GM19351 (cell line): Measurements from ENCODE around the gene PPP1R12B.
"Not testable (repeated sequence)": the region's sequence is repeated elsewhere in the genome, so short reads cannot be mapped to it uniquely, and the experiment has no call there.

Experiments used
- ATAC-seq: cut with Tn5 transposase; IDR thresholded peaks from one replicate; pipeline ENCODE4 v1.9.1; 2021; ENCODE audit warnings: mild to moderate bottlenecking, moderate library complexity; ENCODE audit not compliant: unreplicated experiment

The PPP1R12B gene

GRCh38 chr1:202551683-202552082, 203.2 kb downstream of the PPP1R12B start:
- ATAC-seq, result no peak

GRCh38 chr1:202552615-202553014, 204.1 kb downstream of the PPP1R12B start:
- not testable (repeated sequence) for ATAC-seq

GRCh38 chr1:202553078-202553477, 204.6 kb downstream of the PPP1R12B start:
- ATAC-seq, result not testable (repeated sequence)

GRCh38 chr1:202553560-202554038, 205.1 kb downstream of the PPP1R12B start:
- no peak for ATAC-seq

GRCh38 chr1:202554619-202555018, 206.1 kb downstream of the PPP1R12B start:
- not testable (repeated sequence) for ATAC-seq

GRCh38 chr1:202556037-202556436, 207.5 kb downstream of the PPP1R12B start:
- ATAC-seq, result not testable (repeated sequence)

GRCh38 chr1:202557662-202558061, 209.2 kb downstream of the PPP1R12B start:
- ATAC-seq, result not testable (repeated sequence)

- ATAC-seq, result no peak
These were observed 212.7 kb downstream of the PPP1R12B start for GRCh38 chr1:202561240-202561639.

GRCh38 chr1:202561726-202562443, 213.4 kb downstream of the PPP1R12B start:
- no peak for ATAC-seq

- ATAC-seq, result no peak
These were observed 214.1 kb downstream of the PPP1R12B start for GRCh38 chr1:202562444-202563060.

- no peak for ATAC-seq
These were observed 215.3 kb downstream of the PPP1R12B start for GRCh38 chr1:202563818-202564217.

GRCh38 chr1:202564958-202565495, 216.5 kb downstream of the PPP1R12B start:
- no peak for ATAC-seq

- peak; percentile 86 for ATAC-seq
These were observed 217.5 kb downstream of the PPP1R12B start for GRCh38 chr1:202565890-202566602.

GRCh38 chr1:202567738-202568137, 219.2 kb downstream of the PPP1R12B start:
- ATAC-seq, result no peak

- no peak for ATAC-seq
These were observed 219.9 kb downstream of the PPP1R12B start for GRCh38 chr1:202568410-202568809.

- no peak for ATAC-seq
These were observed 220.3 kb downstream of the PPP1R12B start for GRCh38 chr1:202568826-202569225.

- no peak for ATAC-seq
These were observed 221.2 kb downstream of the PPP1R12B start for GRCh38 chr1:202569393-202570322.

- ATAC-seq, result no peak
These were observed 223.3 kb downstream of the PPP1R12B start for GRCh38 chr1:202571719-202572339.

GRCh38 chr1:202572867-202573266, 224.4 kb downstream of the PPP1R12B start:
- no peak for ATAC-seq
